GM10248 (cell line): ENCODE results near the gene GPR180.
"Not testable (repeated sequence)": the region's sequence is repeated elsewhere in the genome, so short reads cannot be mapped to it uniquely, and the experiment has no call there.

Experiments
- CTCF ChIA-PET: fragments of 300-600 bp; sonication (Branson Sonifier 250); formaldehyde crosslinking; extraction: SDS; loops from one replicate; lab custom pipeline; 2021; ENCODE audit warnings: antibody characterized with exemption; lab: Yijun Ruan, JAX
- POLR2A ChIA-PET: fragments of 350-650 bp; sonication (Branson Sonifier 250); formaldehyde crosslinking; extraction: SDS; loops from one replicate; lab custom pipeline; 2020; ENCODE audit warnings: antibody characterized with exemption; lab: Yijun Ruan, JAX
- DNase-seq: peaks from one replicate; pipeline ENCODE4 v3.0.0; 2012; ENCODE audit errors: extremely low spot score
- TF ChIP-seq, protein P1 (sequence below): IDR thresholded peaks from 2 replicates; pipeline ENCODE4 v1.5.1; 2012; ENCODE audit warnings: mild to moderate bottlenecking, low read depth; ENCODE audit errors: extremely low read depth, missing control alignments, control extremely low read depth

The GPR180 gene

DNA sequence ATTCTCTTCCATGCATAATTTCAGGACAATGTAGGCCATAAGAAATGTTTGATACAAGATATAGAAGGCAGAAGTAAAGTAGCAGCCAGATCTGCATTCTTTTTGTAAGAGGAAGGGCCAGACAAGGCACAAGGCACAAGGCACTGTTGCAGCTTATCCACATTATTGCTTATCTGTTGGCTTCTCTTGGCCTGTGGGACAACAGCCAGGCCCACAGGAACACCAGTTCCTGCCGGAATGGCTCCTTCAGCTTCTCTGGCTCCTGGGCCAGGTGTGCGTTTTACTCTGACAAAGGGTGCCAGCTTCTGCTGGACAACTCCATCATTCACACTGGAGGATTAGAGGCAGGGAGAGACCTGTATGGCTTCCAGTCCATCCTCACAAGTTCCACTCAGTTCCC is 29.2 kb downstream of the GPR180 start:
- ChIA-PET CTCF (interaction anchor here (0.7 to 6.2 kb wide), 2 partner anchors 12 to 14 kb away, joined by 3 to 65 read pairs; no protein-coding TSS in a partner anchor), POLR2A (no interaction called here)
- DNase-seq, result no peak
- TF ChIP-seq, protein P1, sequence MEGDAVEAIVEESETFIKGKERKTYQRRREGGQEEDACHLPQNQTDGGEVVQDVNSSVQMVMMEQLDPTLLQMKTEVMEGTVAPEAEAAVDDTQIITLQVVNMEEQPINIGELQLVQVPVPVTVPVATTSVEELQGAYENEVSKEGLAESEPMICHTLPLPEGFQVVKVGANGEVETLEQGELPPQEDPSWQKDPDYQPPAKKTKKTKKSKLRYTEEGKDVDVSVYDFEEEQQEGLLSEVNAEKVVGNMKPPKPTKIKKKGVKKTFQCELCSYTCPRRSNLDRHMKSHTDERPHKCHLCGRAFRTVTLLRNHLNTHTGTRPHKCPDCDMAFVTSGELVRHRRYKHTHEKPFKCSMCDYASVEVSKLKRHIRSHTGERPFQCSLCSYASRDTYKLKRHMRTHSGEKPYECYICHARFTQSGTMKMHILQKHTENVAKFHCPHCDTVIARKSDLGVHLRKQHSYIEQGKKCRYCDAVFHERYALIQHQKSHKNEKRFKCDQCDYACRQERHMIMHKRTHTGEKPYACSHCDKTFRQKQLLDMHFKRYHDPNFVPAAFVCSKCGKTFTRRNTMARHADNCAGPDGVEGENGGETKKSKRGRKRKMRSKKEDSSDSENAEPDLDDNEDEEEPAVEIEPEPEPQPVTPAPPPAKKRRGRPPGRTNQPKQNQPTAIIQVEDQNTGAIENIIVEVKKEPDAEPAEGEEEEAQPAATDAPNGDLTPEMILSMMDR, result no peak

DNA sequence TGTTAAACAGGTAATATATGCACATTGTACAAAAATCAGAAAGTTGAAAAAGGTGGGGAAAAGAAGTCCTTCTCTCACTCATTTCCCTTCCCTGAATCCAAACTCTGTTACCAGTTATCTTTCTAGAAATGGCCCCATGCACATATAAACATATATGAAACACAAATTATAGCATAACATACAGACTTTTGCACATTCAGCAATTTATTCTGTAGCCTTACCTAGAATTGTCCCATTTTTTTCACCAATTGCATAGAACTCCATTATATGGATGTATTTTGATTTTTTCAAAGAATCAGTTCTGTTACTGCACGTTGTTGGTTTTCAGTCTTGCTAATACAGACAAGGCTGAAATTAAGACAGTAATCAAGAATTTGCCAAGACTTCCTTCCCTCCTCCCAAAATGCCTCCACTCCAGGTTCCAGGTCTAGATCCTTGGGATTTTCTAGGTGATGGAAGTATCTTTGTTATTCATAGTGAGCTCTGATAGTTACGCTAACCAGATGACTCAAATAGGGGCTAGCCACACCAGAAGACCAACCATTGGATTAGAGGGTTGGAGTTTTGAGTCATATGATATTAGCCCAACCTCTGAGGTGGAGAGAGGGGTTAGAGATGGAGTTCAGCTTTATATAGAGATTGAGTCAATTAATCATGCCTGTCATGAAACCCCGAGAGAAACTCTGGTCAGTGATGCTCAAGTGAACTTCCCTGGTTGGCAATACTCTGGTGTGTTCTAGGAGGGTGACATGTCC is 30.7 kb downstream of the GPR180 start:
- ChIA-PET CTCF (interaction anchor here (6.2 kb wide), 1 partner anchor 13 kb away, joined by 65 read pairs; no protein-coding TSS in a partner anchor), POLR2A (no interaction called here)

DNA sequence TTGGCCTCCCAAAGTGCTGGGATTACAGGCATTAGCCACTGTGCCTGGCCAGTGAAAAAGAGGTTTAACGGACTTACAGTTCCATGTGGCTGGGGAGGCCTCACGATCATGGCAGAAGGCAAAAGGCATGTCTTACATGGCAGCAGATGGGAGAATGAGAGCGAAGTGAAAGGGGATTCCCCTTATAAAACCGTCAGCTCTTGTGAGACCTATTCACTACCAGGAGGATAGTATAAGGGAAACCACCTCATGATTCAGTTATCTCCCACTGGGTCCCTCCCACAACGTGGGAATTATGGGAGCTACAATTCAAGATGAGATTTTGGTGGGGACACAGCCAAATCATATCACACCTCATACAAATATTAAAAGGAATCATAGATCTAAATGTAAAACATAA is 34.4 kb downstream of the GPR180 start:
- DNase-seq, POLR2A ChIA-PET: not testable (repeated sequence)
- CTCF ChIA-PET, result interaction anchor here (1.2 to 1.9 kb wide), 6 partner anchors 9 to 768 kb away, joined by 3 to 7 read pairs (median 4); no protein-coding TSS in a partner anchor

More for the DNA sequence above, 30.7 kb downstream of the GPR180 start:
- TF ChIP-seq, protein P1, result no peak
- no peak for DNase-seq

DNA sequence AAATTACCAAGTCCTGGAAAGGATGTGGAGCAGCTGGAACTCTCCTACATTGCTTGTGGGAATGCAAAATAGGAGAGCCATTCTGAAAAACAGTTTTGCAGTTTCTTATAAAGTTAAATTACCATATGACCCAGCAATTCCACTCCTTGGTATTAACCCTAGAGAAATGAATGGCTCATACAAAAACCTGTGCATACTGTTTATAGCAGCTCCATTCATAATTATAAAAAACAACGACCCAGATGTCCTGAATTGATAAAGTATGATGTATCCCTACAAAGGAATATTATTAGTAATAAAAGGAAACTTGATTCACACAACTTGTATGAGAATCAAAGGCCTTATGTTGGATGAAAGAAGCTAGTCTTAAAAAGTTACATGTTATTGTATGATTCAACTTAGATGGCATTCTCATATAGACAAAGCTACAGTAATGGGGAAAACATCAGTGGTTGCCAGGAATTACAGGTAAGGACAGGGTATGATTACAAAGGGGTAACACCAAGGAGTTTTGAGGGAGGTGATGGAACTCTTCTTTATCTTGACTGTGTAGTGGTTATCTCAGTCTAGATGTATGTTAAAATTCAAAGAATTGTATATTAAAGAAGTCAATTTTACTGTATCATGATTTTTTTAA is 35.4 kb downstream of the GPR180 start:
- TF ChIP-seq, protein P1, result no peak
- DNase-seq, result no peak
- POLR2A ChIA-PET, result no interaction called here
- CTCF ChIA-PET, result interaction anchor here (0.7 to 1.9 kb wide), 7 partner anchors 8 to 767 kb away, joined by 3 to 7 read pairs (median 4); no protein-coding TSS in a partner anchor

DNA sequence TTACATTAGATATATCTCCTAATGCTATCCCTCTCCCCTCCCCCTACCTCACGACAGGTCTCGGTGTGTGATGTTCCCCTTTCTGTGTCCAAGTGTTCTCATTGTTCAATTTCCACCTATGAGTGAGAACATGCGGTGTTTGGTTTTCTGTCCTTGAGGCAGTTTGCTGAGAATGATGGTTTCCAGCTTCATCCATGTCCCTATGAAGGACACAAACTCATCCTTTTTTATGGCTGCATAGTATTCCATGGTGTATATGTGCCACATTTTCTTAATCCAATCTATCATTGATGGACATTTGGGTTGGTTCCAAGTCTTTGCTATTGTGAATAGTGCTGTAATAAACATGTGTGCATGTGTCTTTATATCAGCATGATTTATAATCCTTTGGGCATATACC is 36.0 kb downstream of the GPR180 start:
- CTCF ChIA-PET, result interaction anchor here (1.5 to 1.9 kb wide), 4 partner anchors 8 to 767 kb away, joined by 3 to 7 read pairs (median 4); no protein-coding TSS in a partner anchor
- POLR2A ChIA-PET, DNase-seq: not testable (repeated sequence)

DNA sequence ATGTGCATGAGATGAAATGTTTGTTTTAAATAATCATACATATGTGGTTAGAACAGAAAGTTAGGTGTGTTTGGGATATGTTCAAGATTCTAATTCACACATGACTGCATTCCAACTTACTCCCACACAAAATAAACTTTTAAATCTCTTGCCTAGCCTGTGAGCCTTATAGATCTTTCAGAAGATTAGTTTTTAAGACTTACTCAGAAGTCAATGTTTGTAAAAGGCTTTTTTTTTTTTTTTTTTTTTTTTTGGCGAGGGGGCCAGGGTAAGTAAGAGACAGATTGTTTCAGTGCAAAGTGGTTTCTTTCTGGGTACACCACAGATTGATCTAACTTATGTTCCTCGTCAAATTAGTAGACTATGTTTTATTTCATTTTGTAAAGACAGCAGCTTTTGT is 39.1 kb downstream of the GPR180 start:
- DNase-seq, result no peak
- TF ChIP-seq, protein P1, result no peak
- POLR2A ChIA-PET, result no interaction called here
- CTCF ChIA-PET, result no interaction called here

DNA sequence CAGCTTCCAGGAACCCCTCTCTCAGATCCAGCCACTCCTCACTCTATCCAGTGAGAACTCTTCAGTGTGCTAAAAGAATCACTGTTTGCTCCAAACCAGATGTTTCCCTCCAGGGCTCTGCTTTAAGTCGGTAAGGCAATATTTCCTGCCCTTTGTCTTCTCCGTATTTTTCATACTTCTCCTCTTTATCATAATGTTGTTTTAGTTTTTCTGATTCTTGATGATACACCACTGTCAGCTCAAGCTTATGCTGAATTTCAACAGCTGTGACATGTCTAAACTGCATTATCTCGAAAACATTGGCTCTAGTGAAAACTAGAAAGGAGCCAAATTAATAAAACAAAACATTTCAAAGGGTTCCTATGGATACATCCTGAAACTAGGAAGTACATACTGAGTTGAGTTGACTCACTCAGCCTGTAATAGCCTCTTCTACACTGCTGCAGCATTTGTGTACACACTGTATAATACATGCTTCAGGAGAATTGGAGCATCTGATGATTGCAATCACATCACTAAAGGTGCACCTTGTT is 39.8 kb downstream of the GPR180 start:
- POLR2A ChIA-PET, result no interaction called here
- no peak for DNase-seq
- TF ChIP-seq, protein P1, result no peak

More for the DNA sequence above, 39.8 kb downstream of the GPR180 start:
- CTCF ChIA-PET, result no interaction called here
